Nephron (organoid): Measurements from ENCODE around the gene RAB7B.
A peak's percentile ranks its signal among the peaks of the same experiment; 100 is the strongest.

Experiments
- H3K27ac Mint-ChIP-seq, 3 experiments: 2 replicates each; pipeline ENCODE4 v1.8.0; 2020; ENCODE audit warnings: mixed read lengths in 3 of 3, mild to moderate bottlenecking in 2 of 3, moderate library complexity in 1 of 3
- H3K27me3 Mint-ChIP-seq: 2 replicates; pipeline ENCODE4 v1.8.0; 2021; ENCODE audit warnings: low read depth, mild to moderate bottlenecking, moderate library complexity, mixed read lengths
- H3K36me3 Mint-ChIP-seq: 2 replicates; pipeline ENCODE4 v1.8.0; 2020; ENCODE audit warnings: low read depth, mixed read lengths
- H3K4me1 Mint-ChIP-seq: 2 replicates; pipeline ENCODE4 v1.8.0; 2020; ENCODE audit warnings: mixed read lengths
- H3K4me3 Mint-ChIP-seq, 3 experiments: 2 replicates each; pipeline ENCODE4 v1.8.0; 2020; ENCODE audit warnings: mild to moderate bottlenecking in 3 of 3, mixed read lengths in 3 of 3, moderate library complexity in 2 of 3
- H3K9me3 Mint-ChIP-seq: 2 replicates; pipeline ENCODE4 v1.8.0; 2020; ENCODE audit warnings: mixed read lengths
- CTCF ChIP-seq, 3 experiments: fragments of 200-600 bp; sonication (generic); IDR thresholded peaks; one replicate each; pipeline ENCODE4 v1.5.0; 2021; ENCODE audit warnings: antibody characterized with exemption in 3 of 3; ENCODE audit not compliant: unreplicated experiment in 3 of 3

Gene RAB7B

GRCh38 chr1:205961991-205962820 lies 41.0 kb downstream of the RAB7B start:
- Mint-ChIP-seq H3K4me1 (peaks cover 13% of the 10 kb centered on the region), H3K27me3 (peaks cover 11% of the 10 kb centered on the region), H3K36me3 (no peaks in the 10 kb centered on the region), H3K4me3 (no peak overlapping the region), H3K27ac (peak overlapping the region in 2 of 3 experiments; percentile 15 to 64), H3K9me3 (no peaks in the 10 kb centered on the region)
- no peak for TF ChIP-seq CTCF (IDR thresholded peaks at IDR 0.05; ENCODE audit: unreplicated experiment in 3 of 3)

GRCh38 chr1:205961405-205961804 lies 41.8 kb downstream of the RAB7B start:
- Mint-ChIP-seq H3K4me1 (peaks cover 10% of the 10 kb centered on the region), H3K27ac (no peak overlapping the region), H3K36me3 (no peaks in the 10 kb centered on the region), H3K4me3 (no peak overlapping the region), H3K9me3 (no peaks in the 10 kb centered on the region), H3K27me3 (peaks cover 19% of the 10 kb centered on the region)
- no peak for TF ChIP-seq CTCF (IDR thresholded peaks at IDR 0.05; ENCODE audit: unreplicated experiment in 3 of 3)

GRCh38 chr1:205959789-205960188 lies 43.4 kb downstream of the RAB7B start:
- H3K9me3 Mint-ChIP-seq: no peaks in the 10 kb centered on the region
- no peaks in the 10 kb centered on the region for H3K36me3 Mint-ChIP-seq
- H3K4me3 Mint-ChIP-seq: no peak overlapping the region
- TF ChIP-seq CTCF (IDR thresholded peaks at IDR 0.05; ENCODE audit: unreplicated experiment in 3 of 3): no peak
- peaks cover 10% of the 10 kb centered on the region for H3K4me1 Mint-ChIP-seq
- H3K27ac Mint-ChIP-seq: no peak overlapping the region
- H3K27me3 Mint-ChIP-seq: peaks cover 23% of the 10 kb centered on the region

- Mint-ChIP-seq H3K4me1 (no peaks in the 10 kb centered on the region), H3K4me3 (no peak overlapping the region), H3K27ac (no peak overlapping the region), H3K9me3 (no peaks in the 10 kb centered on the region), H3K27me3 (peaks cover 12% of the 10 kb centered on the region), H3K36me3 (no peaks in the 10 kb centered on the region)
- TF ChIP-seq CTCF (IDR thresholded peaks at IDR 0.05; ENCODE audit: unreplicated experiment in 3 of 3): no peak
Measured at GRCh38 chr1:205955499-205955898, 47.7 kb downstream of the RAB7B start.

GRCh38 chr1:205954819-205955404 lies 48.3 kb downstream of the RAB7B start:
- no peaks in the 10 kb centered on the region for H3K36me3 Mint-ChIP-seq
- no peaks in the 10 kb centered on the region for H3K4me1 Mint-ChIP-seq
- peaks cover 12% of the 10 kb centered on the region for H3K27me3 Mint-ChIP-seq
- no peaks in the 10 kb centered on the region for H3K9me3 Mint-ChIP-seq
- TF ChIP-seq CTCF (IDR thresholded peaks at IDR 0.05; ENCODE audit: unreplicated experiment in 3 of 3): no peak
- no peak overlapping the region for H3K27ac Mint-ChIP-seq
- no peak overlapping the region for H3K4me3 Mint-ChIP-seq
